Neuronal stem cell (in vitro differentiated cells): ENCODE data around the gene FCHSD2.
"Not testable (repeated sequence)": the region's sequence is repeated elsewhere in the genome, so short reads cannot be mapped to it uniquely, and the experiment has no call there.

ENCODE experiments used
- DNase-seq: peaks from one replicate; pipeline ENCODE4 v3.0.0-alpha.2; 2013; ENCODE audit warnings: low spot score
- H2AFZ ChIP-seq: one replicate; pipeline ENCODE4 v1.6.1; 2013; ENCODE audit warnings: mild to moderate bottlenecking, low read length, inconsistent platforms
- H2AK5ac ChIP-seq: 2 replicates; pipeline ENCODE4 v1.6.1; 2013; ENCODE audit warnings: low read depth, mild to moderate bottlenecking, inconsistent platforms, low read length, moderate library complexity, mixed read lengths
- H2BK120ac ChIP-seq: 2 replicates; pipeline ENCODE4 v1.6.1; 2013; ENCODE audit warnings: low read depth, mild to moderate bottlenecking, inconsistent platforms, low read length, moderate library complexity, mixed read lengths
- H2BK12ac ChIP-seq: one replicate; pipeline ENCODE4 v1.6.1; 2013; ENCODE audit warnings: low read length, inconsistent platforms
- H2BK15ac ChIP-seq: 2 replicates; pipeline ENCODE4 v1.6.1; 2013; ENCODE audit warnings: mild to moderate bottlenecking, low read length, inconsistent platforms, mixed read lengths
- H2BK5ac ChIP-seq: one replicate; pipeline ENCODE4 v1.6.1; 2013; ENCODE audit warnings: inconsistent platforms, mild to moderate bottlenecking, low read length, moderate library complexity
- H3K14ac ChIP-seq: one replicate; pipeline ENCODE4 v1.6.1; 2013; ENCODE audit warnings: low read length, inconsistent platforms
- H3K18ac ChIP-seq: 2 replicates; pipeline ENCODE4 v1.6.1; 2013; ENCODE audit warnings: low read length, inconsistent platforms
- H3K23ac ChIP-seq: 2 replicates; pipeline ENCODE4 v1.6.1; 2013; ENCODE audit warnings: low read depth, mild to moderate bottlenecking, mixed read lengths, low read length, inconsistent platforms; ENCODE audit not compliant: poor library complexity
- H3K27ac ChIP-seq: replicated peaks from 3 replicates; pipeline ENCODE4 v1.5.1; 2013; ENCODE audit warnings: low read length, inconsistent platforms
- H3K27me3 ChIP-seq, 3 experiments: 2 replicates each; pipeline ENCODE4 v1.6.1; 2013; ENCODE audit warnings: low read length in 3 of 3, mild to moderate bottlenecking in 2 of 3, inconsistent platforms in 1 of 3, low read depth in 1 of 3, mixed read lengths in 1 of 3, moderate library complexity in 1 of 3; ENCODE audit not compliant: control insufficient read depth in 3 of 3, insufficient read depth in 3 of 3
- H3K36me3 ChIP-seq, 2 donors: replicated peaks in 1 of 2; 2 replicates each; pipeline ENCODE4 v1.6.1; 2013; ENCODE audit warnings: low read length in 2 of 2; ENCODE audit not compliant: control insufficient read depth in 2 of 2, insufficient read depth in 2 of 2
- H3K4ac ChIP-seq: 2 replicates; pipeline ENCODE4 v1.6.1; 2013; ENCODE audit warnings: inconsistent platforms, mild to moderate bottlenecking, low read length, moderate library complexity
- H3K4me1 ChIP-seq, 2 donors: 1 replicate in 1 of 2; 2 replicates in 1 of 2; pipeline ENCODE4 v1.6.1; 2013; ENCODE audit warnings: low read length in 2 of 2, low read depth in 1 of 2; ENCODE audit not compliant: control insufficient read depth in 2 of 2, insufficient read depth in 1 of 2
- H3K4me2 ChIP-seq: one replicate; pipeline ENCODE4 v1.6.1; 2013; ENCODE audit warnings: mild to moderate bottlenecking, low read length, inconsistent platforms; ENCODE audit not compliant: insufficient read depth, poor library complexity, severe bottlenecking
- H3K4me3 ChIP-seq, 2 donors: 2 replicates each; pipeline ENCODE4 v1.5.1; 2013; ENCODE audit warnings: low read length in 2 of 2, mild to moderate bottlenecking in 2 of 2, inconsistent platforms in 1 of 2, moderate library complexity in 1 of 2
- H3K79me1 ChIP-seq: one replicate; pipeline ENCODE4 v1.6.1; 2013; ENCODE audit warnings: low read depth, mild to moderate bottlenecking, inconsistent platforms, low read length, moderate library complexity
- H3K9ac ChIP-seq: one replicate; pipeline ENCODE4 v1.6.1; 2013; ENCODE audit warnings: mild to moderate bottlenecking, low read depth, low read length, inconsistent platforms; ENCODE audit not compliant: poor library complexity
- H3K9me3 ChIP-seq, 2 donors: replicated peaks in 1 of 2; 2 replicates each; pipeline versions ENCODE3 to v1.6.1; 2013; ENCODE audit warnings: low read length in 2 of 2, mild to moderate bottlenecking in 2 of 2, inconsistent platforms in 1 of 2, low read depth in 1 of 2, mixed read lengths in 1 of 2, moderate library complexity in 1 of 2; ENCODE audit not compliant: control insufficient read depth in 2 of 2, insufficient read depth in 1 of 2
- H4K8ac ChIP-seq: one replicate; pipeline ENCODE4 v1.6.1; 2013; ENCODE audit warnings: low read depth, mild to moderate bottlenecking, inconsistent platforms, low read length, moderate library complexity
- H4K91ac ChIP-seq: one replicate; pipeline ENCODE4 v1.6.1; 2013; ENCODE audit warnings: low read length, low read depth, mild to moderate bottlenecking, inconsistent platforms; ENCODE audit not compliant: poor library complexity
- WGBS, 2 donors: extraction: QIAGEN DNeasy Blood & Tissue Kit; methylation state at CpG; one replicate each; pipeline ENCODE4 v1.1.7; 2013; ENCODE audit warnings: missing lambda C conversion rate in 2 of 2, mixed read lengths in 1 of 2; ENCODE audit not compliant: insufficient read length in 2 of 2, insufficient replicate concordance in 1 of 2; ENCODE audit errors: extremely low coverage in 2 of 2; 5-methylcytosine and 5-hydroxymethylcytosine counted together

FCHSD2 gene

DNA sequence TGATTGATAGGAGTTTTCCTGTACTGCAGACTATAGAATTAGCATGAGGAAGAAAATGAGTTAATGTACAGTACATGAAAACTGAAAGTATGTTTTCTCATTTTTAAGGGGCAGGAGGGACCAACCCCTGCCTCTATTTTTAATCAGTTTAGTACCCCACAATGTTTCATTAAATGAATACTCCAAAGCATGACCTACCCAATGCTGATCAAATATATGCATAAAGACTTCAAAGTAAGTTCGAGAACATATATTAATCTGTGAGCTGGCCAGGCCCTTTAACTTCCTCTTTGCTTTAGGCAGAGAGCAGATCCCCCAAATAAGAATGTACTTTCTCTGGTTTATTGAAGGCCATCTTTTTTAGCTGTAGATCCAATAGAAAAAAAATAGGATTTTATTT is 161.0 kb downstream of the FCHSD2 start:
- Histone ChIP-seq H2BK12ac (no peak overlapping the region), H3K27ac (no peak overlapping the region), H2AK5ac (no peak overlapping the region), H2BK120ac (no peak overlapping the region), H3K27me3 (no peaks in the 10 kb centered on the region), H3K4me2 (no peak overlapping the region), H3K9me3 (peaks cover 0 to 3% of the 10 kb centered on the region in 2 donors), H3K4ac (no peak overlapping the region), H3K36me3 (peaks cover 0 to 57% of the 10 kb centered on the region in 2 donors), H3K14ac (no peak overlapping the region), H3K9ac (no peak overlapping the region), H2BK15ac (no peak overlapping the region), H2BK5ac (no peak overlapping the region), H2AFZ (no peak overlapping the region), H4K91ac (no peak overlapping the region), H3K4me3 (no peak overlapping the region), H3K79me1 (no peaks in the 10 kb centered on the region), H3K18ac (no peak overlapping the region), H4K8ac (no peak overlapping the region), H3K4me1 (peaks cover 0 to 1% of the 10 kb centered on the region in 2 donors), H3K23ac (no peak overlapping the region)
- WGBS, 2 donors = no CpG with 5 or more reads among the region's 1 CpG
- DNase-seq = no peak

DNA sequence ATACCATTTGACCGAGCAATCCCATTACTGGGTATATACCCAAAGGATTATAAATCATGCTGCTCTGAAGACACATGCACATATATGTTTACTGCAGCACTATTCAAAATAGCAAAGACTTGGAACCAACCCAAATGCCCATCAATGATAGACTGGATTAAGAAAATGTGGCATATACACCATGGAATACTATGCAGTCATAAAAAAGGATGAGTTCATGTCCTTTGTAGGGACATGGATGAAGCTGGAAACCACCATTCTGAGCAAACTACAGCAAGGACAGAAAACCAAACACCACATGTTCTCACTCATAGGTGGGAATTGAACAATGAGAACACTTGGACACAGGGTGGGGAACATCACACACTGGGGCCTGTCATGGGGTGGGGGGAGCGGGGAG is 164.3 kb downstream of the FCHSD2 start:
- H3K79me1 ChIP-seq, H2BK120ac ChIP-seq, H3K9me3 ChIP-seq, H2BK15ac ChIP-seq, H3K18ac ChIP-seq, H3K9ac ChIP-seq, H3K4me1 ChIP-seq, H4K8ac ChIP-seq, H2AFZ ChIP-seq, DNase-seq, H3K4ac ChIP-seq, H3K4me2 ChIP-seq, H2AK5ac ChIP-seq, H3K27ac ChIP-seq, H3K14ac ChIP-seq, H3K4me3 ChIP-seq, H2BK12ac ChIP-seq, H3K27me3 ChIP-seq, H2BK5ac ChIP-seq, H3K23ac ChIP-seq, H4K91ac ChIP-seq: not testable (repeated sequence)
- H3K36me3 ChIP-seq = peaks cover 0 to 44% of the 10 kb centered on the region in 2 donors
- no CpG with 5 or more reads among the region's 2 CpGs for WGBS, 2 donors

DNA sequence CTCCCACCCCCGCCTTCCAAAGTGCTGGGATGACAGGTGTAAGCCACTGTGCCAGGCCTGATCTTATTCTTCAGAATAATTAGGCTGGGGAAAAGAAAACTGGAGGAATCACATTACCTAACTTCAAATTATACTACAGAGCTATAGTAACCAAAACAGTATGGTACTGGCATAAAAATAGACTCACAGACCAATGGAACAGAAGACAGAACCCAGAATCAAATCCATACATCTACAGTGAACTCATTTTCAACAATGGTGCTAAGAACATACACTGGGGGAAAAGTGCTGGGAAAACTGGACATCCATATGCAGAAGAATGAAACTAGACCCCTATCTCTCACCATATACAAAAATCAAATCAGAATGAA is 165.6 kb downstream of the FCHSD2 start:
- not testable (repeated sequence) for H3K27ac ChIP-seq

DNA sequence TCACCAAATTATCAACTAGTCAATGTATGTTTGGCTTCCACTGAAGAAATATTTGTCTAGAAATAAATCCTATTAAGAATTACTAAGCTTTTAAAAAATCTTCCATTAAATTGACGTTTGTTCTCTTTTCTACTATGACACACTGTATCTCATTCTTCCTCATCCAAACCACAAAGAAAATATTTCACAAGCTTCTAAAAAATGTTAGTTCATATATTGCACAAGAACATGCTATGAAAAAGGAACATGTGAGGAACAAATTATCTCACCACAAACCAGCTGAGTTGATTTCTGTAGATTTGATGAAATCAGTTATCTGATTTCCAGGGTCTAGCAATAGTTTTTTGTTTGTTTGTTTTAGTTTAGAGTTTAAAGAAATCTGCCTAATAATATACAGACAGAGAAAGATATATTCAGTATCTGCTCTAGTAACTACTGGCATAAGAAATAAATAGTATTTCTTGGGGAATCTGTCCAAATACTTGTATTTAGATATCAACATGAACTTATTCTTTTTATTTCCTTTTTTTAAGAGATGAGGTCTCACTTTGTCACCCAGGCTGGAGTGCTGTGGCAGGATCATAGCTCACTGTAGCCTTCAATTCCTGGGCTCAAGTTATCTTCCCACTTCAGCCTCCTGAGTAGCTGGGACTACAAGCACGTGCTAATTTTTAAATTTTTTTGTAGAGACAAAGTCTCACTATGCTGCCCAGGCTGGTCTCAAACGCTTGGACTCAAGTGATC is 166.2 kb downstream of the FCHSD2 start:
- no peak overlapping the region for H4K91ac ChIP-seq
- H2BK15ac ChIP-seq = no peak overlapping the region
- no peaks in the 10 kb centered on the region for H3K79me1 ChIP-seq
- H2BK120ac ChIP-seq = no peak overlapping the region
- no peaks in the 10 kb centered on the region for H3K4me1 ChIP-seq
- H4K8ac ChIP-seq = no peak overlapping the region
- H3K14ac ChIP-seq = no peak overlapping the region
- peaks cover 0 to 32% of the 10 kb centered on the region in 2 donors for H3K36me3 ChIP-seq
- H3K23ac ChIP-seq = no peak overlapping the region
- H3K9me3 ChIP-seq = peaks cover 0 to 5% of the 10 kb centered on the region in 2 donors
- H3K4ac ChIP-seq = no peak overlapping the region
- H3K27ac ChIP-seq = no peak overlapping the region
- no peak overlapping the region for H2BK5ac ChIP-seq
- WGBS, 2 donors = no CpG with 5 or more reads among the region's 3 CpGs
- H3K27me3 ChIP-seq = no peaks in the 10 kb centered on the region
- no peak overlapping the region for H2AFZ ChIP-seq
- no peak overlapping the region for H2AK5ac ChIP-seq
- no peak for DNase-seq
- no peak overlapping the region for H3K18ac ChIP-seq
- H3K4me3 ChIP-seq = no peak overlapping the region
- H3K4me2 ChIP-seq = no peak overlapping the region
- H3K9ac ChIP-seq = no peak overlapping the region
- no peak overlapping the region for H2BK12ac ChIP-seq

More for the DNA sequence above, 165.6 kb downstream of the FCHSD2 start:
- H4K8ac ChIP-seq, H2BK12ac ChIP-seq, H3K79me1 ChIP-seq, H3K27me3 ChIP-seq, H2BK15ac ChIP-seq, H3K9ac ChIP-seq, H3K18ac ChIP-seq, H4K91ac ChIP-seq, H3K4ac ChIP-seq, H3K4me1 ChIP-seq, H3K9me3 ChIP-seq, H3K4me3 ChIP-seq, H2AK5ac ChIP-seq, H2BK5ac ChIP-seq, DNase-seq, H3K14ac ChIP-seq, H2AFZ ChIP-seq, H2BK120ac ChIP-seq, H3K4me2 ChIP-seq, H3K23ac ChIP-seq: not testable (repeated sequence)
- peaks cover 0 to 35% of the 10 kb centered on the region in 2 donors for H3K36me3 ChIP-seq
- WGBS, 2 donors = no CpG with 5 or more reads among the region's 1 CpG
